Measurements from ENCODE around the gene F10.

F10 gene

DNA sequence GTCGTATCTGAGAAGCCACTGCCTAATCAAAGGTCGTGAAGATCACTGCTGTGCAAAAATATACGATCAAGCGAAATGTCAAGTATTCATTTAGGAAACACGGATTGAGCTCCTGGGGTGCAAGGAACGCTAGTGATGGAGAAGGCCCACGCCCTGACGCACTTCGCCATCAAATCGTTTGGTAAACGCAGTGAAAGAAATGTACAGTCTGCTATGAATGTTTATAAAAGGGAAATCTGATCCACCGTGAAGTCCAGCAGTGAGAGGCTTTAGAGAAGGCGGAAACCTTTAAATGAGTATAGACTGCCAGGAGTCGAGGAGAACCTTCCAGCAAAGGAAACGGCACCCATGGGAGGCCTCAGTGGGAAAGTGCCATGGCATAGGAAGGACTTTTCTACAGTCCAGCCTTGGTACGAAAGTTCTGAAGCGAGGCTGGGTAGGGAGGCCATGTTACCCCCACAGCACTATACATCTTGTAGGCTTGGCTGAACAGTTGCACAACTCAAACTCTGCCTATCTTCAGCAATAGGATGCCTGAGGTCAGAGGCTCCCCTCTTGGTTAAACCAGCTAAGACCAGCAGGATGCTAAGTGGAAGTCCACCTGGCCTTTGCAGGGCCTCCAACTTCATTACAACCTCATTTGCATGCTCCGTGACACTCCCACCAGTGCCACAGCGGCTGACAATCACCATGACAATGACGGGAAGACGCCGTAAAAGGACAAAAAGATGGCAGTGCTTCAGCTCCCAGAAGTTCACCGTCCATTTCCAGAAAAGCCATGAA, 65.5 kb downstream of the F10 start:
- TF ChIP-seq, protein P1, sequence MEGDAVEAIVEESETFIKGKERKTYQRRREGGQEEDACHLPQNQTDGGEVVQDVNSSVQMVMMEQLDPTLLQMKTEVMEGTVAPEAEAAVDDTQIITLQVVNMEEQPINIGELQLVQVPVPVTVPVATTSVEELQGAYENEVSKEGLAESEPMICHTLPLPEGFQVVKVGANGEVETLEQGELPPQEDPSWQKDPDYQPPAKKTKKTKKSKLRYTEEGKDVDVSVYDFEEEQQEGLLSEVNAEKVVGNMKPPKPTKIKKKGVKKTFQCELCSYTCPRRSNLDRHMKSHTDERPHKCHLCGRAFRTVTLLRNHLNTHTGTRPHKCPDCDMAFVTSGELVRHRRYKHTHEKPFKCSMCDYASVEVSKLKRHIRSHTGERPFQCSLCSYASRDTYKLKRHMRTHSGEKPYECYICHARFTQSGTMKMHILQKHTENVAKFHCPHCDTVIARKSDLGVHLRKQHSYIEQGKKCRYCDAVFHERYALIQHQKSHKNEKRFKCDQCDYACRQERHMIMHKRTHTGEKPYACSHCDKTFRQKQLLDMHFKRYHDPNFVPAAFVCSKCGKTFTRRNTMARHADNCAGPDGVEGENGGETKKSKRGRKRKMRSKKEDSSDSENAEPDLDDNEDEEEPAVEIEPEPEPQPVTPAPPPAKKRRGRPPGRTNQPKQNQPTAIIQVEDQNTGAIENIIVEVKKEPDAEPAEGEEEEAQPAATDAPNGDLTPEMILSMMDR (IDR thresholded peaks at IDR 0.05; ENCODE audit: borderline replicate concordance, insufficient read depth, low read depth, low read length): no peak
- H3K4me3 ChIP-seq (ENCODE audit: low read depth, low read length): no peak overlapping the region

DNA sequence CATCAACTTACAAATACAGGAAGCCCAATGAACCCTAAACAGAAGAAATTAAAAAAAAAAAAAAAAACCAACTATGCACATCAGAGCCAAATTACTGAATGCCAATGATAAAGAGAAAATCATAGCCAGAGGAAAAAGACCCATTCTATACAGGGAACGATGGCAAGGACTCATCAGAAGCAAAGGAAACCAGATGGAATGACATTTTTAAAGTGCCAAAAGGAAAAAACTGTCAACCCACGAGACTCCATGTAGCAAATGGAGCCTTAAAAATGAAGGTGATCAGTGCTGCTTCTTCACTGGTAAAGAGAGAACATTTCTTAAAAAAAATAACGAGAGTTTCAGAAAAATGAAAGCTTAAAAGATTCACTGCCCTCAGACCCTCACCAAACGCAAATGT, 67.6 kb downstream of the F10 start:
- TF ChIP-seq, protein P1 (IDR thresholded peaks at IDR 0.05; ENCODE audit: borderline replicate concordance, insufficient read depth, low read depth, low read length): no peak
- no peak overlapping the region for H3K4me3 ChIP-seq (ENCODE audit: low read depth, low read length)

DNA sequence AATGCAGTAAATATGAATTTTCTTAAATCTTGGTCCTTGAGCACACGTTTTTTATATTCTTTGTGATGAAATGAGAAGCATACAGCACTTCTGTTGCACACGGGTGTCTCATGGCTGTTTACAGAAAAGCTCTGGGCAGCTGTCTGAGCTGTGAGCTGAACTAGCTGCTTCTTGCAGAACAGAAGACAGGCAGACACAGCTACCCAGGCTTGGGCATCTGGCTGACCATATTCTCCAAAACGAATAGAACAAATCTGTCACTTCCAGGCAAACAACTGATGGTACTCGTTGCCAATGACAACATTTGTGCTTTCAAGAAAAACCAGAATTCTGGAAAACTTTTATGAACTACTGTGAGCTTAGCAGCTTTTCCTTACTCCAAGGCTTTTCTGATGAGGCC, 69.7 kb downstream of the F10 start:
- H3K4me3 ChIP-seq (ENCODE audit: low read depth, low read length): no peak overlapping the region
- TF ChIP-seq, protein P1 (IDR thresholded peaks at IDR 0.05; ENCODE audit: borderline replicate concordance, insufficient read depth, low read depth, low read length): no peak

DNA sequence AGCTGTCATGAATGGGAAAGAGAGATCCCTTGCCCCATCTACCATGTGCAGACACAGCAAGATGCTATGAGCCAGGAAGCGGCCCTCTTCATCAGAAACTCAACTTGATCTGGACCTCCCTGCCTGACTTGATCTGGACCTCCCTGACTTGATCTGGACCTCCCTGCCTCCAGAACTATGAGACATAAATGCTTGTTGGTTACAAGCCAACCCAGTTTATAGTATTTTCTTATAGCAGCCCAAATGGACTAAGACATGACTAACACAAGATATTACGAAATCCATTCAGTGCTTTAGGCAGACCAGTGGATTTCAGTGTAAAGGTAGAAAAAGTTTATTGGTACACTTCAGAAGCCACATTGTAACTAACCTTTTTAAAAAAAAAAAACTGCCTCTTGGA, 70.3 kb downstream of the F10 start:
- TF ChIP-seq, protein P1 (IDR thresholded peaks at IDR 0.05; ENCODE audit: borderline replicate concordance, insufficient read depth, low read depth, low read length): no peak
- no peak overlapping the region for H3K4me3 ChIP-seq (ENCODE audit: low read depth, low read length)

DNA sequence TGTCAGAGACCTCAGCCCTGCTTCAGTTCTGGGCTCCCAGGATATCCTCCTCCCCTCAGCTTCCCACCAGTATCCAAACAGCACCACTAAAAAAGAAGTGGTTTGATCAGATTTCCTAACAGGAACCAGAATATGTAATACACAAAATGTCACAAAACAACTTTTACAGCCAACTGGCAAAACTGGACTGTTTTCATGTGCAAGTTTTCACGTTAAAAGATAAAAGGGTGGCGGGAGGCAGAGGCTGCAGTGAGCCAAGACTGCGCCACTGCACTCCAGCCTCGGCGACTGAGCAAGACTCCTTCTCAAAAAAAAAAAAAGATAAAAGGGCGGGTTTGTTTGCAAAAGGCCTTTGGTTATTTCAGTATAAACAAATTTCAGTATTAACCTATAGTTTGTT, 72.8 kb downstream of the F10 start:
- TF ChIP-seq, protein P1 (IDR thresholded peaks at IDR 0.05; ENCODE audit: borderline replicate concordance, insufficient read depth, low read depth, low read length): no peak
- H3K4me3 ChIP-seq (ENCODE audit: low read depth, low read length): no peak overlapping the region

DNA sequence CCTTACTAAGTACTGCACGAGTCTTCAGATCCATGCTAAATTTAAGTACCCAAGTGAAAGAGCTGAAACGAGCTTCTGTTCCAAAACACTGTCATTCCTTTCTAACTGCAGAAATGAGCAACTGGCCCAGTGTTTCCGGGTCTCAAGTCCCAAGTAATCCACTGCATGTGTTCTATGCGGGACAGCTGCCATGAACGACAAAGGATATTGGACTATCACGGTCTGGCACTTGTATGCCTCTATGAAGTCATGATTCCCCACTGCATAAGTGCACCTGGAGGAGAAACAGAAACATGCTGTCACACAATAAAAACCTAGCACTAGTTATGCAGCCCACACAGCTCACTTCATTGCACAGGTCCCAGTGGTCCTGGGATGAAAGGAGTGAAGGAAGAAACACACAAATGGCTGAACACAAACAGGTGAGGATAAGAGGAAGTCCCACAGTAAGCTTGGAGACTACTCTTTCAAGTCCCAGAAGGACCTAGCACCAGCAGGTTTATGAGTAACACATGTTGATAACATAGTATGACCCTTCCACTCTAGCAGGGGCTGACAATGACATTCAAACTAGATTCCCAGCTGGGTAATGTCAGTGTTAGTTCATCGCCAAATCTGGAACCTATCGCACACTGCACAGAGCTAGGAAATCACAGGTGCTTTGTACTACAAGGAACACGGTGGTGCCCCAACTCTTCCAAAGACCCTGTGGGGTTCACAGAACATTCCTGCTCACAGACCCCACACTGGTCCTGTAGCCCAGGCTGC, 74.6 kb downstream of the F10 start:
- TF ChIP-seq, protein P1 (IDR thresholded peaks at IDR 0.05; ENCODE audit: borderline replicate concordance, insufficient read depth, low read depth, low read length): no peak
- no peak overlapping the region for H3K4me3 ChIP-seq (ENCODE audit: low read depth, low read length)
